Tibial artery (tissue), 4 donors: ENCODE results near the gene KCNF1.
A peak's percentile ranks its signal among the peaks of the same experiment; 100 is the strongest.

Experiments used
- DNase-seq, 2 donors: peaks; one replicate each; pipeline ENCODE4 v3.0.0-alpha.2; 2019
- H3K27ac ChIP-seq, 2 donors: fragments of 200-600 bp; sonication (generic) in 1 of 2; 1 replicate in 1 of 2; 2 replicates in 1 of 2; pipeline ENCODE4 v1.5.1; 2018 to 2019; ENCODE audit warnings: mild to moderate bottlenecking in 1 of 2
- H3K27me3 ChIP-seq, 2 donors: fragments of 200-600 bp; sonication (generic) in 1 of 2; one replicate each; pipeline versions ENCODE4 v1.5.1 to v1.6.0; 2016 to 2019
- H3K36me3 ChIP-seq, 3 donors: fragments of 200-600 bp; sonication (generic) in 2 of 3; one replicate each; pipeline ENCODE4 v1.5.1; 2016 to 2019; ENCODE audit warnings: mild to moderate bottlenecking in 2 of 3
- H3K4me1 ChIP-seq, 4 donors: fragments of 200-600 bp; sonication (generic) in 2 of 4; 1 replicate in 3 of 4; 2 replicates in 1 of 4; pipeline ENCODE4 v1.5.1; 2016 to 2019
- H3K4me3 ChIP-seq, 2 donors: fragments of 200-600 bp; sonication (generic) in 1 of 2; 1 replicate in 1 of 2; 2 replicates in 1 of 2; pipeline ENCODE4 v1.5.1; 2018 to 2019; ENCODE audit warnings: mild to moderate bottlenecking in 2 of 2
- H3K9me3 ChIP-seq, 3 donors: fragments of 200-600 bp; sonication (generic) in 1 of 3; one replicate each; pipeline ENCODE4 v1.5.1; 2016 to 2019
- CTCF ChIP-seq, 2 experiments: fragments of 200-600 bp in 1 of 2; fragments of 450-650 bp in 1 of 2; IDR thresholded peaks; one replicate each; pipeline ENCODE4 v1.5.1; 2017 to 2019; ENCODE audit warnings: antibody characterized with exemption in 2 of 2, mild to moderate bottlenecking in 1 of 2, moderate library complexity in 1 of 2
- intact Hi-C: fragments of 100-400 bp; cut with DNase I; formaldehyde crosslinking; loops from one replicate; pipeline ENCODE4 v1.15.0; 2023; ENCODE audit warnings: low total_unique reads

KCNF1 gene

GRCh38 chr2:10923965-10924364, 12.2 kb downstream of the KCNF1 start:
- H3K4me3 ChIP-seq = no peak overlapping the region
- intact Hi-C loops = no loop called here

GRCh38 chr2:10924441-10924840, 12.7 kb downstream of the KCNF1 start:
- no peaks in the 10 kb centered on the region for H3K4me1 ChIP-seq
- H3K9me3 ChIP-seq = no peaks in the 10 kb centered on the region
- H3K36me3 ChIP-seq = no peaks in the 10 kb centered on the region
- no peak overlapping the region for H3K27ac ChIP-seq
- TF ChIP-seq CTCF (IDR thresholded peaks at IDR 0.05) = no peak
- peaks cover 0 to 51% of the 10 kb centered on the region in 2 donors for H3K27me3 ChIP-seq
- no peak overlapping the region for H3K4me3 ChIP-seq
- DNase-seq = no peak
- intact Hi-C loops = no loop called here

More at GRCh38 chr2:10923965-10924364, 12.2 kb downstream of the KCNF1 start:
- no peak for TF ChIP-seq CTCF (IDR thresholded peaks at IDR 0.05)
- Histone ChIP-seq H3K4me1 (no peaks in the 10 kb centered on the region), H3K9me3 (no peaks in the 10 kb centered on the region), H3K27me3 (peaks cover 0 to 55% of the 10 kb centered on the region in 2 donors), H3K27ac (no peak overlapping the region), H3K36me3 (no peaks in the 10 kb centered on the region)
- DNase-seq = peak in 1 of 2 donors; percentile 23

GRCh38 chr2:10924859-10925258, 13.1 kb downstream of the KCNF1 start:
- Histone ChIP-seq H3K4me3 (no peak overlapping the region), H3K4me1 (no peaks in the 10 kb centered on the region), H3K36me3 (no peaks in the 10 kb centered on the region), H3K27ac (no peak overlapping the region), H3K27me3 (peaks cover 0 to 47% of the 10 kb centered on the region in 2 donors), H3K9me3 (no peaks in the 10 kb centered on the region)
- TF ChIP-seq CTCF (IDR thresholded peaks at IDR 0.05) = no peak
- no peak for DNase-seq
- intact Hi-C loops = no loop called here

DNA sequence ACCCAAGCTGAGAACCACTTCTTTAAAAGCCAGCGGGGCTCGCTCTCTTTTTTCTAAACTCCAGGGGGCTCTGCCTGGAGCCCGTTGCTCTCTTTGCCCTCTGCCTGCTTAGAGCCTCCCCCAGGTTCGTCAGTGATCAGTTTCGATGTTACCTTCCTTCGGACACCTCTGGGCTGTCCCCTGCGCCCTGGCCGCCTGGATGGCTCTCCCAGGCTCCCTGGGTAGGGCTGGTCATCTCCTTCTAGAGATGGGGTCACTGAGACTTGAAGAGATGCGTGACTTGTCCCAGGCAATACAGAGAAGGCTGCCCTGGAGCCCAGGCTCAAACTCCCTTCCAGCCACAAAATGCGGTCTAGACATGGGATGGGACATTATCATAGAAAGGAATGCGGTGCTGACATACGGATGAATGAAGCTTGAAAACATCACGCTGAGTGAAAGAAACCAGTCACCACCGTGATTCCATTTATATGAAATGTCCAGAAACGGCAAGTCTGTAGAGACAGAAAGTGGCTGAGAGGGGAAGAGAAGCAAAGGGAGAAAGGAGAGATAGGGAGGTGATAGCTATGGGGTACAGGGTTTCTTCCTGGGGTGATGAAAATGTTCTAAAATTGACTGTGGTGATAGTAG, 14.6 kb downstream of the KCNF1 start:
- intact Hi-C loops = no loop called here
- no peak for TF ChIP-seq CTCF (IDR thresholded peaks at IDR 0.05)
- Histone ChIP-seq H3K4me3 (no peak overlapping the region), H3K27ac (no peak overlapping the region), H3K27me3 (peaks cover 0 to 43% of the 10 kb centered on the region in 2 donors), H3K36me3 (no peaks in the 10 kb centered on the region), H3K4me1 (no peaks in the 10 kb centered on the region), H3K9me3 (no peaks in the 10 kb centered on the region)
- DNase-seq = no peak

DNA sequence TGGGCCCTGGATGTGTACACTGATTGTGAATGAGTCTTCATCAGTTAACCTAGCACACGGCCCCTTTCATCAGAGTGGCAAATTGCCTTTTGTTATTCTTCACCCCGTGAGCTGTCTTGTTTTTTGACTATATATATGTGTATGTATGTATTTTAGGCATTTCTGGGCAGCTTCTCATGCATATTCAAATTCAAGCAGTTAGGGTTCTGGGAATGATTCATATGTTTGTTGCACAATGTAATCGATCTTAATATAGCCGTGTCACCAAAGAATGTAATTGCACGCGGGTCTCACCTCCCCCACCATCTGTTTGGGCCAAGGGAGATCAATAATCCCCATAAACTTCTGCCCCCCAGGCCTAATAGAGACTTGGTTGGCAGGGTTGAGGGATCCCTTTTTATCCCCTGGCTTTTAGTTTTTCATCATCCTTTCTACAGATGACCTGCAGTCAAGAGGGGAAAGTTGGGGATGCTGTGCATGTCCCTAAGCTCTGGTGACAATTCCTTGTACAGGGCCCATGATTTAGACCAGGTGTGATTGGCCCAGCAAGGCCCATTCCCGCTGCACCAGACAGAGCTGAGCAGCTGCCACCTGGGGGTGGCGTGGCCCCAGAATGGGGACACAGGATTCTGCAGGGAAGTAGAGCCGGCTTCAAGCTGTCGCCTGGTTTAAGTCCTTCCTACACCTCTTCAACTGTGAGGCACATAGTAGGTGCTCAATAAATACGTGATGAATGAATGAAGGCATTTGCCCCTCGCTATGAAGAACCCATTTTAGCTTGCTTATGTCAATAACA, 19.2 kb downstream of the KCNF1 start:
- no peaks in the 10 kb centered on the region for H3K4me1 ChIP-seq
- H3K4me3 ChIP-seq = no peak overlapping the region
- intact Hi-C loops = no loop called here
- peaks cover 0 to 44% of the 10 kb centered on the region in 2 donors for H3K27me3 ChIP-seq
- H3K9me3 ChIP-seq = no peaks in the 10 kb centered on the region
- no peaks in the 10 kb centered on the region for H3K36me3 ChIP-seq
- no peak for TF ChIP-seq CTCF (IDR thresholded peaks at IDR 0.05)
- no peak for DNase-seq
- H3K27ac ChIP-seq = no peak overlapping the region
